IMR-90 (cell line): ENCODE measurements around the gene PLXDC2. TPM values are rescaled to one million over a fixed set of nuclear protein-coding genes. Genes with fewer than 3 reads are reported as not detected.

ENCODE experiments used
- ATAC-seq: fragments of 200-7000 bp; cut with Tn5 transposase; 2 replicates; pipeline ENCODE4 v1.9.1; 2020; ENCODE audit warnings: low read depth, mild to moderate bottlenecking, moderate library complexity
- BruUV-seq: library from RNA; stranded (reverse); fragments of 400-500 nt; replicated peaks from 2 replicates; lab custom pipeline; 2021; lab: Mats Ljungman, UMichigan
- CTCF ChIA-PET: fragments of 300-600 bp; formaldehyde crosslinking; extraction: SDS; loops from one replicate; lab custom pipeline; 2021; ENCODE audit warnings: antibody characterized with exemption; lab: Yijun Ruan, JAX
- POLR2A ChIA-PET: fragments of 300-600 bp; sonication (Branson Sonifier 250); formaldehyde crosslinking; loops from one replicate; lab custom pipeline; 2022; ENCODE audit warnings: antibody characterized with exemption; ENCODE audit not compliant: unreplicated experiment; lab: Charles Lee
- DNase-seq: peaks from one replicate; pipeline ENCODE4 v3.0.0; 2013
- H2AFZ ChIP-seq: replicated peaks from 2 replicates; pipeline ENCODE3; 2013; ENCODE audit warnings: low read length, mild to moderate bottlenecking; ENCODE audit not compliant: poor library complexity
- H2AK5ac ChIP-seq: 2 replicates; pipeline ENCODE4 v1.6.1; 2013; ENCODE audit warnings: low read depth, low read length, inconsistent platforms
- H2AK9ac ChIP-seq: replicated peaks from 2 replicates; pipeline ENCODE3; 2013; ENCODE audit warnings: mild to moderate bottlenecking, low read depth, low read length, moderate library complexity; ENCODE audit not compliant: poor library complexity
- H2BK120ac ChIP-seq: 2 replicates; pipeline ENCODE4 v1.6.1; 2013; ENCODE audit warnings: low read depth, low read length, inconsistent platforms
- H2BK15ac ChIP-seq: 3 replicates; pipeline ENCODE4 v1.6.1; 2013; ENCODE audit warnings: low read depth, low read length, inconsistent platforms
- H2BK20ac ChIP-seq: 2 replicates; pipeline ENCODE4 v1.6.1; 2013; ENCODE audit warnings: low read depth, mild to moderate bottlenecking, inconsistent platforms, low read length, moderate library complexity
- H2BK5ac ChIP-seq: 2 replicates; pipeline ENCODE4 v1.6.1; 2013; ENCODE audit warnings: mild to moderate bottlenecking, low read depth, low read length, inconsistent platforms; ENCODE audit not compliant: poor library complexity, severe bottlenecking
- H3K14ac ChIP-seq: replicated peaks from 2 replicates; pipeline ENCODE4 v1.6.1; 2013; ENCODE audit warnings: low read depth, low read length, inconsistent platforms
- H3K18ac ChIP-seq: 2 replicates; pipeline ENCODE4 v1.6.1; 2013; ENCODE audit warnings: low read depth, low read length, control low read depth
- H3K23ac ChIP-seq: 2 replicates; pipeline ENCODE4 v1.6.1; 2013; ENCODE audit warnings: low read depth, low read length, inconsistent platforms
- H3K27ac ChIP-seq: 2 replicates; pipeline ENCODE4 v1.5.1; 2013; ENCODE audit warnings: mild to moderate bottlenecking, control low read depth, low read length; ENCODE audit not compliant: insufficient read depth
- H3K27me3 ChIP-seq: 2 replicates; pipeline ENCODE4 v1.6.1; 2013; ENCODE audit warnings: low read length; ENCODE audit not compliant: control insufficient read depth, insufficient read depth
- H3K36me3 ChIP-seq: 2 replicates; pipeline ENCODE4 v1.6.1; 2013; ENCODE audit warnings: low read length, mixed read lengths; ENCODE audit not compliant: control insufficient read depth, insufficient read depth
- H3K4ac ChIP-seq: 2 replicates; pipeline ENCODE4 v1.6.1; 2013; ENCODE audit warnings: low read depth, low read length, inconsistent platforms
- H3K4me1 ChIP-seq: 2 replicates; pipeline ENCODE4 v1.6.1; 2013; ENCODE audit warnings: low read length, mixed read lengths; ENCODE audit not compliant: control insufficient read depth, insufficient read depth
- H3K4me2 ChIP-seq: 2 replicates; pipeline ENCODE4 v1.6.1; 2013; ENCODE audit warnings: low read depth, mild to moderate bottlenecking, control low read depth, low read length, moderate library complexity
- H3K4me3 ChIP-seq: 2 replicates; pipeline ENCODE4 v1.5.1; 2013; ENCODE audit warnings: low read depth, mild to moderate bottlenecking, control low read depth, low read length, moderate library complexity; ENCODE audit not compliant: insufficient read depth
- H3K56ac ChIP-seq: 2 replicates; pipeline ENCODE4 v1.6.1; 2013; ENCODE audit warnings: low read length, inconsistent platforms; ENCODE audit not compliant: insufficient read depth; ENCODE audit errors: extremely low read depth
- H3K79me1 ChIP-seq, 2 experiments: 2 replicates each; pipeline ENCODE4 v1.6.1; 2013; ENCODE audit warnings: low read length in 2 of 2, inconsistent platforms in 1 of 2, low read depth in 1 of 2
- H3K9ac ChIP-seq: 2 replicates; pipeline ENCODE4 v1.6.1; 2013; ENCODE audit warnings: low read depth, low read length, control low read depth
- H3K9me1 ChIP-seq: 2 replicates; pipeline ENCODE4 v1.6.1; 2013; ENCODE audit warnings: low read length, inconsistent platforms; ENCODE audit not compliant: insufficient read depth
- H3K9me3 ChIP-seq: 2 replicates; pipeline ENCODE4 v1.6.1; 2013; ENCODE audit warnings: low read length; ENCODE audit not compliant: control insufficient read depth, insufficient read depth
- H4K20me1 ChIP-seq: 2 replicates; pipeline ENCODE4 v1.6.1; 2013; ENCODE audit warnings: low read length, inconsistent platforms; ENCODE audit not compliant: insufficient read depth
- H4K5ac ChIP-seq: 2 replicates; pipeline ENCODE4 v1.6.1; 2013; ENCODE audit warnings: mild to moderate bottlenecking, low read depth, low read length, control low read depth
- H4K8ac ChIP-seq, 2 experiments: 2 replicates each; pipeline ENCODE4 v1.6.1; 2013; ENCODE audit warnings: low read depth in 2 of 2, low read length in 2 of 2, control low read depth in 1 of 2, inconsistent platforms in 1 of 2
- H4K91ac ChIP-seq: 2 replicates; pipeline ENCODE4 v1.6.1; 2013; ENCODE audit warnings: low read depth, low read length, inconsistent platforms; ENCODE audit not compliant: insufficient read depth
- CHD1 ChIP-seq: IDR thresholded peaks from 2 replicates; pipeline ENCODE4 v1.6.1; 2012; ENCODE audit warnings: low read depth, low read length, improper control_type of control experiment
- CTCF ChIP-seq: conservative IDR thresholded peaks from 2 replicates; pipeline ENCODE4 v1.5.1; 2012; ENCODE audit warnings: mild to moderate bottlenecking, low read depth, low read length, improper control_type of control experiment
- MAFK ChIP-seq: IDR thresholded peaks from 2 replicates; pipeline ENCODE4 v1.6.1; 2012; ENCODE audit warnings: low read depth, low read length, improper control_type of control experiment
- MXI1 ChIP-seq: IDR thresholded peaks from 2 replicates; pipeline ENCODE4 v1.6.1; 2012; ENCODE audit warnings: low read depth, mild to moderate bottlenecking, low read length, moderate library complexity, borderline replicate concordance
- NFE2L2 ChIP-seq: fragments of 150-350 bp; IDR thresholded peaks from 2 replicates; pipeline ENCODE4 v1.6.1; 2016; ENCODE audit warnings: low read depth, mild to moderate bottlenecking, low read length
- POLR2A ChIP-seq: IDR thresholded peaks from 2 replicates; pipeline ENCODE4 v1.6.1; 2012; ENCODE audit warnings: mild to moderate bottlenecking, low read depth, low read length
- WGBS, 2 experiments: methylation state at CpG; one replicate each; pipeline versions ENCODE4 v1.1.5 to v1.1.7; 2013; ENCODE audit warnings: missing lambda C conversion rate in 2 of 2; ENCODE audit not compliant: insufficient read length in 1 of 2; ENCODE audit errors: extremely low coverage in 2 of 2; 5-methylcytosine and 5-hydroxymethylcytosine counted together
- dilution Hi-C: fragments of 300-500 bp; cut with HindIII; formaldehyde crosslinking; loops from one replicate; pipeline ENCODE4 v1.14.3; 2018; ENCODE audit warnings: low sequenced_read_pairs; ENCODE audit not compliant: unreplicated experiment
- in situ Hi-C: fragments of 300-500 bp; cut with MboI; formaldehyde crosslinking; loops from 3 replicates; pipeline ENCODE4 v1.14.3; 2019; ENCODE audit warnings: low sequenced_read_pairs, inconsistent platforms, mixed read lengths
- intact Hi-C: fragments of 100-400 bp; cut with micrococcal nuclease; formaldehyde crosslinking; loops from 2 replicates; pipeline ENCODE4 v1.10.0; 2022
- polyA plus RNA-seq, 3 experiments: library from polyadenylated mRNA; depleted of rRNA; stranded (reverse); fragments of >200 nt; gene quantifications; 2 replicates each; pipeline ENCODE4 v1.2.3, GENCODE V29; 2012; ENCODE audit warnings: low replicate concordance in 1 of 3
- total RNA-seq: library from RNA; depleted of rRNA; stranded (reverse); fragments of >200 nt; gene quantifications from 2 replicates; pipeline ENCODE4 v1.2.3, GENCODE V29; 2012

Gene PLXDC2
- total and polyA plus RNA-seq, 2 of the 4 experiments (the other 2 are of a cell fraction) = 3.2 to 6.1 TPM

GRCh38 chr10:19775296-19775695 lies 40.9 kb upstream of the PLXDC2 start:
- Histone ChIP-seq H2AK5ac (no peak overlapping the region), H2AK9ac (no peak overlapping the region), H3K18ac (no peak overlapping the region), H4K8ac (no peak overlapping the region), H3K4me2 (no peak overlapping the region), H3K14ac (no peak overlapping the region), H3K36me3 (no peaks in the 10 kb centered on the region), H2AFZ (no peak overlapping the region), H3K4me3 (no peak overlapping the region), H2BK5ac (no peak overlapping the region), H2BK20ac (no peak overlapping the region), H3K56ac (no peak overlapping the region), H2BK15ac (no peak overlapping the region), H4K20me1 (no peaks in the 10 kb centered on the region), H3K4me1 (peaks cover 2% of the 10 kb centered on the region; the same call in 1 of the 2 replicates), H3K27ac (no peak overlapping the region), H2BK120ac (no peak overlapping the region), H3K9me1 (no peaks in the 10 kb centered on the region; the same call in 1 of the 2 replicates), H3K9me3 (peaks cover 2% of the 10 kb centered on the region; the same call in 1 of the 2 replicates), H3K4ac (no peak overlapping the region), H4K91ac (no peak overlapping the region), H3K9ac (no peak overlapping the region), H3K23ac (no peak overlapping the region), H3K27me3 (no peaks in the 10 kb centered on the region), H3K79me1 (no peaks in the 10 kb centered on the region), H4K5ac (no peak overlapping the region)
- ChIA-PET POLR2A (no interaction called here), CTCF (no interaction called here)
- in situ Hi-C loops = loop anchor here (25.0 kb wide), 1 partner anchor 1088 kb away; no protein-coding TSS in a partner anchor
- TF ChIP-seq POLR2A = no peak
- TF ChIP-seq CHD1 = no peak
- no peak for TF ChIP-seq NFE2L2
- no peak for TF ChIP-seq MXI1
- no peak for TF ChIP-seq CTCF
- TF ChIP-seq MAFK = no peak
- DNase-seq (no peak), ATAC-seq (no peak)
- no CpG with 5 or more reads among the region's 2 CpGs for WGBS, 2 experiments
- intact Hi-C loops = no loop called here
- dilution Hi-C loops = no loop called here
- no TSS peak for BruUV-seq
